ENCODE data around the gene SHISA8.
A peak's percentile ranks its signal among the peaks of the same experiment; 100 is the strongest.

Gene SHISA8

GRCh38 chr22:41915035-41915785, at the start of gene SHISA8:
TSS of gene SHISA8 (minus strand) at chr22:41915074. CDS start at chr22:41914667, 407 bp downstream.
- Histone ChIP-seq H3K9me3 (ENCODE audit: insufficient read depth, low read length) (no peaks in the 10 kb centered on the region), H3K4me3 (ENCODE audit: insufficient read length, low read depth) (peak within 1 kb of the TSS; percentile 34), H3K36me3 (ENCODE audit: insufficient read depth, insufficient read length, low read length) (no peaks in the 10 kb centered on the region), H3K27me3 (ENCODE audit: insufficient read depth, insufficient read length) (peaks cover 90% of the 10 kb centered on the region), H3K9ac (ENCODE audit: insufficient read length, low read depth) (peak within 1 kb of the TSS; percentile 61), H3K4me1 (ENCODE audit: insufficient read depth, insufficient read length) (peaks cover 7% of the 10 kb centered on the region)
- no peak for DNase-seq (ENCODE audit: low read depth, low spot score)
- TF ChIP-seq ZNF274 (IDR thresholded peaks at IDR 0.05; ENCODE audit: low read depth, low read length), result no peak
- TF ChIP-seq YY1 (IDR thresholded peaks at IDR 0.05; ENCODE audit: insufficient read depth, insufficient read length), result no peak
- TF ChIP-seq SUZ12 (IDR thresholded peaks at IDR 0.05; ENCODE audit: extremely low read depth, insufficient read depth, insufficient read length), result no peak

DNA sequence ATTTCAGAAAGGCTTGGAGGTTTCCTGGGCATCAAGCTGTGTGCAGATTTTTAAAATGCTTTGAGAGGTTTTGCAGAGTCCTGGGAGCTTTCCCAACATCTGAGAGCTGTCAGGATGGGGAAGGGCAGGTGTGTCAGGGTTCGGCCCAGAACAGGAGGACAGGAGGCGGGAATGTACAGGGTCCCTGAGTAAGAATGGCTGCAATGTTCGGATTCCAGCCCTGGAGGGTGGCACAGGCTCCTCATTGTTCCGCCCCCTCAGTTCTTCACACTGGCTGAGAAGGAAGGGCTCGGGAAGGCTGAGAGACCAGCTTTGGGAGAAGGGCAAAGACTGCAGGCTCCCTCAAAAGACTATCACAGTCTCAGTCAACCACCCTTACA, 49.2 kb upstream of the SHISA8 start:
- Histone ChIP-seq H3K9ac (ENCODE audit: insufficient read length, low read depth) (no peak overlapping the region), H3K4me1 (ENCODE audit: insufficient read depth, insufficient read length) (peaks cover 15% of the 10 kb centered on the region), H3K4me3 (ENCODE audit: insufficient read length, low read depth) (no peak overlapping the region), H3K27me3 (ENCODE audit: insufficient read depth, insufficient read length) (no peaks in the 10 kb centered on the region), H3K36me3 (ENCODE audit: insufficient read depth, insufficient read length, low read length) (no peaks in the 10 kb centered on the region), H3K9me3 (ENCODE audit: insufficient read depth, low read length) (no peaks in the 10 kb centered on the region; the same call in 1 of the 2 replicates)
- TF ChIP-seq ZNF274 (IDR thresholded peaks at IDR 0.05; ENCODE audit: low read depth, low read length), result no peak
- no peak for TF ChIP-seq SUZ12 (IDR thresholded peaks at IDR 0.05; ENCODE audit: extremely low read depth, insufficient read depth, insufficient read length)
- no peak for TF ChIP-seq YY1 (IDR thresholded peaks at IDR 0.05; ENCODE audit: insufficient read depth, insufficient read length)
- no peak for DNase-seq (ENCODE audit: low read depth, low spot score)

- H3K9ac ChIP-seq (ENCODE audit: insufficient read length, low read depth), result peak overlapping the region; percentile 38
- no peak overlapping the region for H3K4me3 ChIP-seq (ENCODE audit: insufficient read length, low read depth)
- TF ChIP-seq YY1 (IDR thresholded peaks at IDR 0.05; ENCODE audit: insufficient read depth, insufficient read length) (no peak), ZNF274 (IDR thresholded peaks at IDR 0.05; ENCODE audit: low read depth, low read length) (no peak), SUZ12 (IDR thresholded peaks at IDR 0.05; ENCODE audit: extremely low read depth, insufficient read depth, insufficient read length) (no peak)
- DNase-seq (ENCODE audit: low read depth, low spot score), result no peak
- H3K27me3 ChIP-seq (ENCODE audit: insufficient read depth, insufficient read length), result no peaks in the 10 kb centered on the region
- no peaks in the 10 kb centered on the region; the same call in 1 of the 2 replicates for H3K9me3 ChIP-seq (ENCODE audit: insufficient read depth, low read length)
- H3K36me3 ChIP-seq (ENCODE audit: insufficient read depth, insufficient read length, low read length), result no peaks in the 10 kb centered on the region
- peaks cover 10% of the 10 kb centered on the region for H3K4me1 ChIP-seq (ENCODE audit: insufficient read depth, insufficient read length)
Measured at GRCh38 chr22:41963453-41964111, 48.7 kb upstream of the SHISA8 start.

- Histone ChIP-seq H3K27me3 (ENCODE audit: insufficient read depth, insufficient read length) (no peaks in the 10 kb centered on the region), H3K9ac (ENCODE audit: insufficient read length, low read depth) (no peak overlapping the region), H3K4me1 (ENCODE audit: insufficient read depth, insufficient read length) (peaks cover 17% of the 10 kb centered on the region), H3K36me3 (ENCODE audit: insufficient read depth, insufficient read length, low read length) (no peaks in the 10 kb centered on the region), H3K9me3 (ENCODE audit: insufficient read depth, low read length) (no peaks in the 10 kb centered on the region; the same call in 1 of the 2 replicates), H3K4me3 (ENCODE audit: insufficient read length, low read depth) (no peak overlapping the region)
- TF ChIP-seq YY1 (IDR thresholded peaks at IDR 0.05; ENCODE audit: insufficient read depth, insufficient read length) (no peak), ZNF274 (IDR thresholded peaks at IDR 0.05; ENCODE audit: low read depth, low read length) (no peak), SUZ12 (IDR thresholded peaks at IDR 0.05; ENCODE audit: extremely low read depth, insufficient read depth, insufficient read length) (no peak)
- DNase-seq (ENCODE audit: low read depth, low spot score), result no peak
Measured at GRCh38 chr22:41957941-41958556, 43.2 kb upstream of the SHISA8 start.

DNA sequence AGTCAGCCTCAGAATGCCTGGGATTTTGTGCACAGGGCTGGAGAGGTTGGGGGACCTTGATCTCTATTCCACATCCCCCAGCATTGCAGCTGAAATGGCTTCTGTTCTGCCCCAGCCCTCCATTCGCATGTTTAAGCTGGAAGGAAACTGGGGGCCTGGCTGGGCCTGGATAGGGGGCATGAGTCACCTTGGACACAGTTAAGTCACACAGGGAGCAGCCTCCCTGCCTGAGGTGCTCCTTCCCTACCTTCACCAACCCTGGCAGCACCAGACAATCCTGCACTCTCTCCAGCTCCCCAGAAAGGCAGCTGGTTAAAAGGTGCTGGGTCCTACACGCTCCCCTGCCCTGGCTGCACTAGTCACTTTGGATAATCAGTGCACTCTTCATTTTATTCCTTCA, 37.8 kb upstream of the SHISA8 start:
- no peaks in the 10 kb centered on the region for H3K36me3 ChIP-seq (ENCODE audit: insufficient read depth, insufficient read length, low read length)
- no peak overlapping the region for H3K4me3 ChIP-seq (ENCODE audit: insufficient read length, low read depth)
- H3K27me3 ChIP-seq (ENCODE audit: insufficient read depth, insufficient read length), result no peaks in the 10 kb centered on the region
- no peaks in the 10 kb centered on the region; the same call in 1 of the 2 replicates for H3K9me3 ChIP-seq (ENCODE audit: insufficient read depth, low read length)
- H3K4me1 ChIP-seq (ENCODE audit: insufficient read depth, insufficient read length), result peaks cover 27% of the 10 kb centered on the region
- no peak overlapping the region for H3K9ac ChIP-seq (ENCODE audit: insufficient read length, low read depth)
- DNase-seq (ENCODE audit: low read depth, low spot score), result no peak
- TF ChIP-seq ZNF274 (IDR thresholded peaks at IDR 0.05; ENCODE audit: low read depth, low read length) (no peak), SUZ12 (IDR thresholded peaks at IDR 0.05; ENCODE audit: extremely low read depth, insufficient read depth, insufficient read length) (no peak), YY1 (IDR thresholded peaks at IDR 0.05; ENCODE audit: insufficient read depth, insufficient read length) (no peak)

- TF ChIP-seq YY1 (IDR thresholded peaks at IDR 0.05; ENCODE audit: insufficient read depth, insufficient read length), result no peak
- TF ChIP-seq ZNF274 (IDR thresholded peaks at IDR 0.05; ENCODE audit: low read depth, low read length), result no peak
- TF ChIP-seq SUZ12 (IDR thresholded peaks at IDR 0.05; ENCODE audit: extremely low read depth, insufficient read depth, insufficient read length), result no peak
- H3K4me3 ChIP-seq (ENCODE audit: insufficient read length, low read depth), result no peak within 1 kb of the TSS
- H3K9me3 ChIP-seq (ENCODE audit: insufficient read depth, low read length), result no peaks in the 10 kb centered on the region; the same call in 1 of the 2 replicates
- H3K4me1 ChIP-seq (ENCODE audit: insufficient read depth, insufficient read length), result peaks cover 25% of the 10 kb centered on the region
- H3K9ac ChIP-seq (ENCODE audit: insufficient read length, low read depth), result no peak within 1 kb of the TSS
- no peaks in the 10 kb centered on the region for H3K36me3 ChIP-seq (ENCODE audit: insufficient read depth, insufficient read length, low read length)
- H3K27me3 ChIP-seq (ENCODE audit: insufficient read depth, insufficient read length), result no peaks in the 10 kb centered on the region
- no peak for DNase-seq (ENCODE audit: low read depth, low spot score)
Measured at GRCh38 chr22:41951898-41952474, 37.1 kb upstream of the SHISA8 start, which contains the start of gene SMIM45. TSS of gene SMIM45 (plus strand) at chr22:41952150.
